A673 (cell line): Measurements from ENCODE around the gene FARSA. TPM values are rescaled to one million over a fixed set of nuclear protein-coding genes. Genes with fewer than 3 reads are reported as not detected.
A peak's percentile ranks its signal among the peaks of the same experiment; 100 is the strongest.

Experiments used
- BruUV-seq: library from RNA; stranded (reverse); fragments of 400-500 nt; replicated peaks from 2 replicates; lab custom pipeline; 2021; lab: Mats Ljungman, UMichigan
- CTCF ChIA-PET: fragments of 300-600 bp; sonication (Branson Sonifier 250); formaldehyde crosslinking; loops from one replicate; lab custom pipeline; 2022; ENCODE audit warnings: antibody characterized with exemption; lab: Charles Lee
- POLR2A ChIA-PET: fragments of 300-600 bp; sonication (Branson Sonifier 250); formaldehyde crosslinking; loops from one replicate; lab custom pipeline; 2022; ENCODE audit warnings: antibody characterized with exemption; ENCODE audit not compliant: low non-redundant PET; lab: Charles Lee
- DNase-seq: peaks from one replicate; pipeline ENCODE4 v3.0.0-alpha.2; 2015; ENCODE audit warnings: low spot score
- H3K27ac ChIP-seq: fragments of 200-600 bp; sonication (generic); 2 replicates; pipeline ENCODE4 v1.5.1; 2016; ENCODE audit warnings: mixed run types, low read depth, mild to moderate bottlenecking, mixed read lengths, antibody characterized with exemption, low read length; ENCODE audit not compliant: poor library complexity, severe bottlenecking
- H3K27me3 ChIP-seq: fragments of 200-600 bp; sonication (generic); replicated peaks from 2 replicates; pipeline ENCODE4 v1.6.1; 2017; ENCODE audit warnings: mixed run types, low read depth, mild to moderate bottlenecking, mixed read lengths, antibody characterized with exemption, low read length; ENCODE audit not compliant: insufficient read depth, poor library complexity
- H3K36me3 ChIP-seq: fragments of 200-600 bp; sonication (generic); 2 replicates; pipeline ENCODE4 v1.6.1; 2016; ENCODE audit warnings: mixed run types, mild to moderate bottlenecking, mixed read lengths, antibody characterized with exemption, low read length; ENCODE audit not compliant: insufficient read depth, poor library complexity, severe bottlenecking
- H3K4me1 ChIP-seq: fragments of 200-600 bp; sonication (generic); 2 replicates; pipeline ENCODE4 v1.6.1; 2017; ENCODE audit warnings: mixed run types, mild to moderate bottlenecking, mixed read lengths, antibody characterized with exemption, low read length; ENCODE audit not compliant: insufficient read depth, poor library complexity, severe bottlenecking
- H3K4me3 ChIP-seq: fragments of 200-600 bp; sonication (generic); 2 replicates; pipeline ENCODE4 v1.5.1; 2016; ENCODE audit warnings: low read depth, mixed run types, mild to moderate bottlenecking, mixed read lengths, low read length; ENCODE audit not compliant: poor library complexity, severe bottlenecking
- H3K9me3 ChIP-seq: fragments of 200-600 bp; sonication (generic); 2 replicates; pipeline ENCODE4 v1.6.1; 2016; ENCODE audit warnings: mixed run types, low read depth, mild to moderate bottlenecking, mixed read lengths, antibody characterized with exemption, low read length; ENCODE audit not compliant: poor library complexity, severe bottlenecking
- CTCF ChIP-seq: fragments of 300-800, 200-600 bp; sonication (generic); conservative IDR thresholded peaks from 2 replicates; pipeline ENCODE4 v1.5.1; 2017; ENCODE audit warnings: low read depth, mild to moderate bottlenecking, antibody characterized with exemption, low read length, moderate library complexity, mixed read lengths
- EZH2 ChIP-seq: fragments of 200-600 bp; sonication (generic); IDR thresholded peaks from 2 replicates; pipeline ENCODE4 v1.6.1; 2017; ENCODE audit warnings: borderline replicate concordance, low read depth, mild to moderate bottlenecking, mixed read lengths, antibody characterized with exemption, low read length; ENCODE audit not compliant: poor library complexity, severe bottlenecking
- intact Hi-C: fragments of 100-400 bp; cut with micrococcal nuclease; formaldehyde crosslinking; loops from one replicate; pipeline ENCODE4 v1.10.0; 2022; ENCODE audit not compliant: unreplicated experiment
- total RNA-seq: library from RNA; stranded (reverse); gene quantifications from 2 replicates; pipeline ENCODE4 v1.2.3, GENCODE V29; 2021

Gene FARSA
- total RNA-seq, 1 experiment from 2014 or later: 162 TPM

DNA sequence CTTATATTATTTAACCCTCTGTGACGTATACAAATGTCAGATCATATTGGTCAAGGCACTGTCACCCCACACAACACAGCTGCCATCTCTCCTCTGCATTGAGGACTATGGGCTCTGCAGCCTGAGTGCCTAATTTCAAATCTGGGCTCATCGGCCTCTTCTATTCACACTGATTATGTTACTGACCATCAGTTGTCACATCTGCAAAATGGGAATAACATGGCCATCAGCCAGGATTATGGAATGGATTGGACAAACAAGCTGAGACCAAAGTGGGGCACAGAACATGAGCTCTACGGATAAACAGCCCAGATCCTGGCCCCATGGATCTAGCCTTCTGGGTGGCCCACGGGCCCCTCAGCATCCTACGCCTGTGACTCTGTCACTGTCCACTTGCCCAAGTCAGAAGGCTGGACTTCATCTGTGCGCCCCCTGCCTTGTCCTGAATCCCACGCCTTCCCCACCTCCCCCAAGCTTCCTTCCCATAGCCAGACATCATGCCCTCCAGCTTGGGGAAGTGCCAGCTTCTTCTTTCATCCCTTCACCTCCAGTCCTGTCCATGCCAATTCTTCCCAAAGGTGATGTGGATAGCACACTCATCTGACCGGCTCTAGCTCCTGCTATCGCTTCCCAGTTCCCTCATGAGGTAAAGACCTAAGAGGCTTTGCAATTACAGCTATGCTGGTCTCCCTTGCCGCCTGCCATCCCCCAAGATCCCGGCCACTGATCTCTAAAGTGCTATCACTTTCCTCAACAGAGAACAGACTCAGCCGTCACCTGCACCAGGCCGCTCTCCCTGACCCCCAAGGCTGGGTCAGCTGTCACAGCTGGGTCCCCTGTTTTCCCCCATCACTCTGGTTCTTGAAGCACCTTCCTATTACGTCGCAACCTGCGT, 872 bp downstream of the FARSA start:
- no peaks in the 10 kb centered on the region for H3K9me3 ChIP-seq
- TF ChIP-seq CTCF (no peak), EZH2 (no peak)
- peak overlapping the region; percentile 84 for H3K27ac ChIP-seq
- no peak for DNase-seq
- H3K27me3 ChIP-seq: no peaks in the 10 kb centered on the region
- peaks cover 35% of the 10 kb centered on the region for H3K36me3 ChIP-seq
- ChIA-PET CTCF (no interaction called here), POLR2A (interaction anchor here (0.5 kb wide), 1 partner anchor 251 kb away, joined by 4 read pairs; no protein-coding TSS in a partner anchor)
- peaks cover 16% of the 10 kb centered on the region for H3K4me1 ChIP-seq
- no TSS peak for BruUV-seq
- intact Hi-C loops: no loop called here
- H3K4me3 ChIP-seq: peak overlapping the region; percentile 95

DNA sequence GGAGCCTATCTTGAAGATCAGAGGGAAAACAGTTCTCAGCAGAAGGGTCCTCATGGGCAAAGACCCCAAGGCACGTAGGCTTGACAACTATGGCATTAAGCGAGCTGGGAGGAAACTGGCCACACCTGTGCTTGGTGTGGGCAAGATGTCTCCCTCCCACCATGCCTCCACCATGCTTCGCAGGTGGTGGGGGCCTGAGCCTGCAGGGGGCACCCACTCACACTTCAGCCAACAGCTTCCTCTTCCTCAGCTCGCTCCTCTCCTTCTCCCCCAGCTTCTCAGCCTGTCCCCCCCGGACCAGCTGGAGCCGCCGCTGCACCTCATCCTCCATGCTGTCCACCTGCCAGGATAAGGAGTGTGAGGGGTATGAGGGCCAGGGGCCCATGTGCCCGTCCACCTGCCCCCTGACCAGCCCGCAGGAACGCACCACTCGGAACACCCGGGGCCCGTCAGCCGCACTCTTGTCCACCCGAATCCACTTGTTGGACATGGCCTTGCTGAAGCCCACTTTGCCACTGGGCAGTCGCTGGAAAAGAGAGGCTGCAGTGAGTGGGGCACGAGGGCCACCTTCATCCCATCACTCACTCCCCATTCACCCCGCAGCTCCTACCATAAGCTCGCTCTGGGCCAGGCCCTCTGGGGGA, 3.4 kb downstream of the FARSA start:
- ChIA-PET POLR2A (no interaction called here), CTCF (no interaction called here)
- H3K27me3 ChIP-seq: no peaks in the 10 kb centered on the region
- no peaks in the 10 kb centered on the region for H3K9me3 ChIP-seq
- intact Hi-C loops: no loop called here
- no peak overlapping the region for H3K4me3 ChIP-seq
- no peak overlapping the region for H3K27ac ChIP-seq
- H3K36me3 ChIP-seq: peaks cover 53% of the 10 kb centered on the region
- TF ChIP-seq EZH2 (no peak), CTCF (no peak)
- no TSS peak for BruUV-seq
- peaks cover 9% of the 10 kb centered on the region for H3K4me1 ChIP-seq
- DNase-seq: no peak

GRCh38 chr19:12924621-12925310, 8.7 kb downstream of the FARSA start:
- TF ChIP-seq EZH2 (no peak), CTCF (no peak)
- Histone ChIP-seq H3K4me3 (no peak overlapping the region), H3K4me1 (no peaks in the 10 kb centered on the region), H3K27ac (no peak overlapping the region), H3K9me3 (no peaks in the 10 kb centered on the region), H3K36me3 (peaks cover 64% of the 10 kb centered on the region), H3K27me3 (no peaks in the 10 kb centered on the region)
- DNase-seq: no peak
- POLR2A ChIA-PET: no interaction called here
- intact Hi-C loops: no loop called here
- BruUV-seq: no TSS peak
- CTCF ChIA-PET: no interaction called here
